WERI-Rb-1 (cell line): ENCODE measurements around the gene FSTL4.

Source experiments
- DNase-seq: peaks from one replicate; pipeline ENCODE4 v3.0.0-alpha.2; 2020
- H3K27ac ChIP-seq: fragments of 250-450 bp; sonication (Bioruptor Pico); 2 replicates; pipeline ENCODE4 v1.5.1; 2020; ENCODE audit warnings: mild to moderate bottlenecking, moderate library complexity
- H3K27me3 ChIP-seq: fragments of 250-450 bp; sonication (Bioruptor Pico); 2 replicates; pipeline ENCODE4 v1.5.1; 2021; ENCODE audit warnings: mild to moderate bottlenecking, low read depth, moderate library complexity; ENCODE audit not compliant: insufficient read depth, severe bottlenecking
- H3K36me3 ChIP-seq: fragments of 250-450 bp; sonication (Bioruptor Pico); 2 replicates; pipeline ENCODE4 v1.5.1; 2020; ENCODE audit warnings: mild to moderate bottlenecking, moderate library complexity
- H3K4me3 ChIP-seq: 2 replicates; pipeline ENCODE4 v1.5.1; 2011; ENCODE audit warnings: low read depth, mild to moderate bottlenecking, control low read depth, low read length
- H3K9me3 ChIP-seq: fragments of 250-450 bp; sonication (Bioruptor Pico); 2 replicates; pipeline ENCODE4 v1.5.1; 2021; ENCODE audit warnings: mild to moderate bottlenecking, moderate library complexity; ENCODE audit not compliant: severe bottlenecking
- TF ChIP-seq, protein P1 (sequence below): IDR thresholded peaks from 2 replicates; pipeline ENCODE4 v1.5.1; 2011; ENCODE audit warnings: low read depth, mild to moderate bottlenecking, control low read depth, inconsistent platforms, low read length

FSTL4 gene

DNA sequence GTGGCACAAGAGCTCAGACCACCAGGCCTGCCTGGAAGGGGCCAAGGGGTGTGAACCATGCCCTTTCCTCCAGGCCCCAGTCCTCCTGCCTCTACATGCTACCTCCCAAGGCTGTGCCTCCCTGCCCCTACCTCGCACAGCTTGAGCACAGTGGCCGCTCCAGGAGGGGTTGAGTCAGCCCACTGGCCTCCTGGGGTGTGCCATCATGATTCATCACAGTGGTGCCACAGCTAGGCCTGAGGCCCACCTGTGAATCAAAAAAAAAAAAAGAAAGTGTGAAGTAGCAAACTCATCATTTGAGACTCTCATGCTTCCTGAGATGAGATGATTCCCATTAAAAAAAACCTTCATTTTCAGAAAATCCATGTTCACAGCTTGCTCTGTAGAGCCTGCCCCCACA lies 320.0 kb downstream of the FSTL4 start:
- TF ChIP-seq, protein P1, sequence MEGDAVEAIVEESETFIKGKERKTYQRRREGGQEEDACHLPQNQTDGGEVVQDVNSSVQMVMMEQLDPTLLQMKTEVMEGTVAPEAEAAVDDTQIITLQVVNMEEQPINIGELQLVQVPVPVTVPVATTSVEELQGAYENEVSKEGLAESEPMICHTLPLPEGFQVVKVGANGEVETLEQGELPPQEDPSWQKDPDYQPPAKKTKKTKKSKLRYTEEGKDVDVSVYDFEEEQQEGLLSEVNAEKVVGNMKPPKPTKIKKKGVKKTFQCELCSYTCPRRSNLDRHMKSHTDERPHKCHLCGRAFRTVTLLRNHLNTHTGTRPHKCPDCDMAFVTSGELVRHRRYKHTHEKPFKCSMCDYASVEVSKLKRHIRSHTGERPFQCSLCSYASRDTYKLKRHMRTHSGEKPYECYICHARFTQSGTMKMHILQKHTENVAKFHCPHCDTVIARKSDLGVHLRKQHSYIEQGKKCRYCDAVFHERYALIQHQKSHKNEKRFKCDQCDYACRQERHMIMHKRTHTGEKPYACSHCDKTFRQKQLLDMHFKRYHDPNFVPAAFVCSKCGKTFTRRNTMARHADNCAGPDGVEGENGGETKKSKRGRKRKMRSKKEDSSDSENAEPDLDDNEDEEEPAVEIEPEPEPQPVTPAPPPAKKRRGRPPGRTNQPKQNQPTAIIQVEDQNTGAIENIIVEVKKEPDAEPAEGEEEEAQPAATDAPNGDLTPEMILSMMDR = no peak
- Histone ChIP-seq H3K27me3 (no peaks in the 10 kb centered on the region), H3K27ac (no peak overlapping the region), H3K36me3 (no peaks in the 10 kb centered on the region), H3K9me3 (no peaks in the 10 kb centered on the region), H3K4me3 (no peak overlapping the region)
- DNase-seq = no peak

GRCh38 chr5:133291524-133291923 lies 320.8 kb downstream of the FSTL4 start:
- no peak overlapping the region for H3K4me3 ChIP-seq
- TF ChIP-seq, protein P1 = no peak
- H3K27me3 ChIP-seq = no peaks in the 10 kb centered on the region
- H3K36me3 ChIP-seq = no peaks in the 10 kb centered on the region
- H3K9me3 ChIP-seq = no peaks in the 10 kb centered on the region
- no peak for DNase-seq
- H3K27ac ChIP-seq = no peak overlapping the region

DNA sequence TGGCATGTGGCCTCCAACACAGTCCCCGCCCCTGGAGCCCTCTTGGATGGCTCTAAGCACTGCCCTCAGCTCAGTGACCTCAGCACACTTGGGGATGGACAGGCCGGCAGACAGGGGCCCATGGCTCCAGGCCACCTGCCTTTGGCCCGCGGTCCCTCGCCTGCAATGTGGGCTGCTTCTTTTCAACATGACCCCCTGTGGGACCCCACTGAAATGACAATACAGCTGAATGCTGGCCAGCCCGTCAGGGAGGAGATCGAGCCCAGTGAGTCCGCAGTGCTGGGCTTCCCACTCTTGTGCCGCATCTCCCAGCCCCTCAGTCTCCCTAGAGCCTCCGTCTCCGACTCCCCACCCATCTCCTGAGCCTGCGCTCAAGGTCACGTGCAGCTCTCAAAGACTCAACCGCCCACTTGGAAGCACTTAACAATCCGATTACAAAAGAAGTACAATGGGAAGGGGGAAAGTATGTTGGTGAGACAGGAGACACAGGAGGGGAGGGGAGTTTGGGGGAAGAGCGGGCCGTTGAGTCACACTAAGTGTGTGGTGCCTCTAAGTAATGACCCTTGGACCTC lies 321.6 kb downstream of the FSTL4 start:
- Histone ChIP-seq H3K9me3 (no peaks in the 10 kb centered on the region), H3K27ac (no peak overlapping the region), H3K36me3 (no peaks in the 10 kb centered on the region), H3K4me3 (no peak overlapping the region), H3K27me3 (no peaks in the 10 kb centered on the region)
- DNase-seq = no peak
- TF ChIP-seq, protein P1 = no peak

GRCh38 chr5:133289686-133290367 lies 322.5 kb downstream of the FSTL4 start:
- TF ChIP-seq, protein P1 = no peak
- no peak for DNase-seq
- no peaks in the 10 kb centered on the region for H3K27me3 ChIP-seq
- no peak overlapping the region for H3K27ac ChIP-seq
- H3K36me3 ChIP-seq = no peaks in the 10 kb centered on the region
- H3K4me3 ChIP-seq = no peak overlapping the region
- no peaks in the 10 kb centered on the region for H3K9me3 ChIP-seq

- Histone ChIP-seq H3K9me3 (no peaks in the 10 kb centered on the region), H3K36me3 (no peaks in the 10 kb centered on the region), H3K27me3 (no peaks in the 10 kb centered on the region), H3K4me3 (no peak overlapping the region), H3K27ac (no peak overlapping the region)
- DNase-seq = peak; percentile 75
- TF ChIP-seq, protein P1 = peak; percentile 92
Observed at GRCh38 chr5:133287500-133287899, 324.8 kb downstream of the FSTL4 start.

DNA sequence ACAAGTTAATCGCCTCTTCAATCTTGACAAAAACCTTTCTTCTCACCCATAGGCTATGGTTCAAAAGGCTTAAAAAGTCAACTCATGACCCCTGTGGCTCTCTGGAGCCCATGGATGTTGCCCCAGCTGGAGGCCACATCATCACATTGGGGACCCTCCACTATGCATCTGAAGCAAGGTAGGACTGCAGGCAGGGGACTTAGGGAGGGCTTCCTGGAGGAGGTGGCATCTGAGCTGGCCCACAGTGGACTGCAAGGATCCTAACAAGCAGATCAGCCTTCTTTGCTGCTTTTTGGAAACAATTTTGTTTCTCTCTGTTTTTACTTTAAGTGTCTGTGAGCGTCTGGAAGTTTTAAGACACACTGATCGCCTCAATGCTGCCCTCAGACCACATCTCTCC lies 325.9 kb downstream of the FSTL4 start:
- Histone ChIP-seq H3K4me3 (no peak overlapping the region), H3K9me3 (no peaks in the 10 kb centered on the region), H3K36me3 (no peaks in the 10 kb centered on the region), H3K27me3 (no peaks in the 10 kb centered on the region), H3K27ac (no peak overlapping the region)
- TF ChIP-seq, protein P1 = no peak
- DNase-seq = no peak
